Right lobe of liver (tissue), 4 donors: ENCODE results near the gene AGTRAP.

ENCODE experiments used
- POLR2A ChIP-seq: fragments of 450-650 bp; IDR thresholded peaks from one replicate; pipeline ENCODE4 v1.6.1; 2017; ENCODE audit warnings: antibody characterized with exemption, mild to moderate bottlenecking
- TF ChIP-seq, protein P1 (sequence below), 4 donors: fragments of 200-600 bp in 3 of 4; fragments of 450-650 bp in 1 of 4; IDR thresholded peaks; one replicate each; pipeline versions ENCODE4 v1.5.1 to v1.8.0; 2016 to 2022; ENCODE audit warnings: antibody characterized with exemption in 4 of 4, mild to moderate bottlenecking in 2 of 4
- donor health status: DM: no; HTN: no; CAD: no.
- donor health status: DM: no; HTN: no; CAD: no.
- donor health status: DM: no; HTN: yes; CAD: no.

DNA sequence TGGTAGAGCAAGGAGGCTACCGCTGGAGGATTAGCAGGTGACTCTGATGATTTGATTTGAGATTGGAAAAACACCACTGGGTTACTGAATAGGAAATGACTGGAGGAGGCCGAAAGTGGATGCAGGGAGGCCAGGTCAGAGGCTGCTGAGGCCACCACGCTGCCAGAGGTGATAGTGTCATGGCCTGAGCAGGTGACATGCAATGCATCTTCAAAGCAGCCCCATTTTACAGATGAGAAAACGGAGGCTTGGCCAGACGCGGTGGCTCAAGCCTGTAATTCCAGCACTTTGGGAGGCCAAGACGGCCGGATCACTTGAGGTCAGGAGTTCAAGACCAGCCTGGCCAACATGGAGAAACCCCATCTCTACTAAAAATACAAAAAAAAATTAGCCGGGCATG is 38.8 kb downstream of the AGTRAP start:
- TF ChIP-seq POLR2A: no peak
- TF ChIP-seq, protein P1, sequence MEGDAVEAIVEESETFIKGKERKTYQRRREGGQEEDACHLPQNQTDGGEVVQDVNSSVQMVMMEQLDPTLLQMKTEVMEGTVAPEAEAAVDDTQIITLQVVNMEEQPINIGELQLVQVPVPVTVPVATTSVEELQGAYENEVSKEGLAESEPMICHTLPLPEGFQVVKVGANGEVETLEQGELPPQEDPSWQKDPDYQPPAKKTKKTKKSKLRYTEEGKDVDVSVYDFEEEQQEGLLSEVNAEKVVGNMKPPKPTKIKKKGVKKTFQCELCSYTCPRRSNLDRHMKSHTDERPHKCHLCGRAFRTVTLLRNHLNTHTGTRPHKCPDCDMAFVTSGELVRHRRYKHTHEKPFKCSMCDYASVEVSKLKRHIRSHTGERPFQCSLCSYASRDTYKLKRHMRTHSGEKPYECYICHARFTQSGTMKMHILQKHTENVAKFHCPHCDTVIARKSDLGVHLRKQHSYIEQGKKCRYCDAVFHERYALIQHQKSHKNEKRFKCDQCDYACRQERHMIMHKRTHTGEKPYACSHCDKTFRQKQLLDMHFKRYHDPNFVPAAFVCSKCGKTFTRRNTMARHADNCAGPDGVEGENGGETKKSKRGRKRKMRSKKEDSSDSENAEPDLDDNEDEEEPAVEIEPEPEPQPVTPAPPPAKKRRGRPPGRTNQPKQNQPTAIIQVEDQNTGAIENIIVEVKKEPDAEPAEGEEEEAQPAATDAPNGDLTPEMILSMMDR (IDR thresholded peaks at IDR 0.05): no peak
